ENCODE measurements around the gene SKA3. TPM values are rescaled to one million over a fixed set of nuclear protein-coding genes. Genes with fewer than 3 reads are reported as not detected.
A peak's percentile ranks its signal among the peaks of the same experiment; 100 is the strongest.

The SKA3 gene
- total RNA-seq, 1 donor from 2014 or later = 3.1 TPM

DNA sequence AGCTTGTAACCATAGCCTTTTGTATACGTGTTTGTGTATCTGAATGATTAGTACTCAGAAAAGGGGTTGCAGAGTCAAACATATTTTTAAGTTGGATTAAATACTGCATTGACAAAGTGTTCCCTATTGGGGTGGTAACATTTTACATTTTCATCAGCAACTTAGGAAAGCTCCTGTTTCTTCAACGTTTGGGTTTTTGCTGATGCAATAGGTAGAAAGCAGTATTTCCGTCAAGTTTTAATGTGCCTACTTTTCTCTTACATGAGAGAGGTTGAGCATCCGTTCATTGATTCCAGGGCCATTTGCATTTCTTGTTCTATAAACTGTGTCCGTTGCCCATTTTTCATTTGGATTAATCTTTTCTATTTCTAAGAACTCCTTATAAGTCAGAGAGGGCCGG, 56.2 kb downstream of the SKA3 start:
- no peak for DNase-seq (ENCODE audit: low spot score)
- Mint-ChIP-seq H3K36me3 (ENCODE audit: low read depth) (no peaks in the 10 kb centered on the region), H3K27ac (ENCODE audit: unreplicated experiment) (no peak overlapping the region), H3K9me3 (ENCODE audit: low read depth) (peaks cover 5% of the 10 kb centered on the region), H3K27me3 (ENCODE audit: low read depth) (no peaks in the 10 kb centered on the region), H3K4me3 (ENCODE audit: unreplicated experiment) (no peak overlapping the region), H3K4me1 (ENCODE audit: low read depth) (peaks cover 6% of the 10 kb centered on the region)
- TF ChIP-seq CTCF (IDR thresholded peaks at IDR 0.05) = no peak

GRCh38 chr13:21119526-21119925, 56.8 kb downstream of the SKA3 start:
- Mint-ChIP-seq H3K36me3 (ENCODE audit: low read depth) (no peaks in the 10 kb centered on the region), H3K4me1 (ENCODE audit: low read depth) (peaks cover under 1% of the 10 kb centered on the region), H3K4me3 (ENCODE audit: unreplicated experiment) (no peak overlapping the region), H3K27me3 (ENCODE audit: low read depth) (no peaks in the 10 kb centered on the region), H3K9me3 (ENCODE audit: low read depth) (peaks cover 5% of the 10 kb centered on the region), H3K27ac (ENCODE audit: unreplicated experiment) (no peak overlapping the region)
- peak; percentile 0 for DNase-seq (ENCODE audit: low spot score)
- no peak for TF ChIP-seq CTCF (IDR thresholded peaks at IDR 0.05)

DNA sequence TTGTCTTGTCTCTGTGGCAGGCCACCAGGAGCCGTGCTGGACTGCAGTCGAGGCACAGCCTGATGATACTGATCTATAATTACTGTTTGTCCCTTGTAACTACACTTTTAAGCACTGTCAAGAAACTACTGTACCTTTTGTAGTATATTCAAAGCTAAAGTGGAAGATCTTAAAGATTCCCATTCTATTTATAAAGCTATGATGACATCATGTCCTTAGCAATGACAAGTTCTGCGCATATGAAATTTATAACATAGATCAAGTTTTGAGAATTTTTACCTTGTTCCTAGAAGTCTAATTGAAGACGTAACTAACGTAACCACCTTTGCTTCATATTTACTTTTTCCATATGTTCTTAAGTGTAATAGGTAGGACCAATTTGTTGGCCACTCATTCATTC, 58.2 kb downstream of the SKA3 start:
- Mint-ChIP-seq H3K36me3 (ENCODE audit: low read depth) (no peaks in the 10 kb centered on the region), H3K4me1 (ENCODE audit: low read depth) (no peaks in the 10 kb centered on the region), H3K4me3 (ENCODE audit: unreplicated experiment) (no peak overlapping the region), H3K27ac (ENCODE audit: unreplicated experiment) (no peak overlapping the region), H3K27me3 (ENCODE audit: low read depth) (no peaks in the 10 kb centered on the region), H3K9me3 (ENCODE audit: low read depth) (peaks cover 5% of the 10 kb centered on the region)
- no peak for DNase-seq (ENCODE audit: low spot score)
- no peak for TF ChIP-seq CTCF (IDR thresholded peaks at IDR 0.05)

DNA sequence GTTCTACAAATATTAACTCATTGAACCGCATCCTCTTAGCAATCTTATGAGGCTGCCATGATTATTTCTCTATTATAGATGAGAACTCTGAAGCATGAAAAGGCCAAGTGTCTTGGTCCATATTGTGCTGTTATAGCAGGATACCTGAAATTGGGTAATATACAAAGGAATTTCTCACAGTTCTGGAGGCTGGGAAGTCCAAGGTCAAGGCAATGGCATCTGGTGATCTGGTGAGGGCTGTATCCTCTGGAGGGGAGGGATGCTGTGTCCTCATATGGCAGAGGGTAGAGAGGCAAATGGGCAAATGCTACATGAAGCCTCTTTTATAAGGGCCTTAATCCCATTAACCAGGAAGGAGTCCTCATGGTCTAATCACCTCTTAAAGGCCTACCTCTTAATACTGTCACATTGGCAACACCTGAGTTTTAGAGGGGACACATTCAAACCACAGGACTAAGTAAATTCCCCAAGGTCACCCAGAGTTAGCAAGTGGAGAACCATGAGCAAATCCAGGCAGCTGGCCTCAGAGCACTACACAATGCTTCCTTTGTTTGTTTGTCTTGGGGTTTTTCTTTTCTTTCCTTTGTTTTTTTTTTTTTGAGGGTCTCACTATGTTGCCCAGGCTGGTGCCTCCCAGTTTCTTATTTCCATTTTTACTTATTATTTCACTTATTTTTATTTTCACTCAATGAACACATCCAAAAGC, 59.1 kb downstream of the SKA3 start:
- TF ChIP-seq CTCF (IDR thresholded peaks at IDR 0.05) = no peak
- Mint-ChIP-seq H3K4me1 (ENCODE audit: low read depth) (no peaks in the 10 kb centered on the region), H3K4me3 (ENCODE audit: unreplicated experiment) (no peak overlapping the region), H3K27me3 (ENCODE audit: low read depth) (no peaks in the 10 kb centered on the region), H3K9me3 (ENCODE audit: low read depth) (peaks cover 5% of the 10 kb centered on the region), H3K36me3 (ENCODE audit: low read depth) (no peaks in the 10 kb centered on the region), H3K27ac (ENCODE audit: unreplicated experiment) (no peak overlapping the region)
- no peak for DNase-seq (ENCODE audit: low spot score)

DNA sequence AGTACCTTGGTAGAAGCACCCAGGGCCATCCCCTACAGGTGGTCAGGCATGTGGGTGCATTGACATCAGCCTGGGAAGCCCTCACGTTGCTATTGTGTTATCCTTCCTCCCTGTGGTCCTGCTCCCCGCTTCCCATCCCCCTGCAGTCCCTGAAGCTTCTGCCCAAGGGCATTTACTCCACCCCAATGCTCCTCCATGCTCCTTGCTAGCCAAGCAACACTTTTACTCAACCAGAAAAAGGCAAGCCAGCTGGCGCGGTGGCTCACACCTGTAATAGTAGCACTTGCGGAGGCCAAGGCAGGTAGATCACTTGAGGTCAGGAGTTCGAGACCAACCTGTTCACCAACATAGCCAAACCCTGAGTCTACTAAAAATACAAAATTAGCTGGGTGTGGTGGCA, 60.2 kb downstream of the SKA3 start:
- TF ChIP-seq CTCF (IDR thresholded peaks at IDR 0.05) = no peak
- no peak overlapping the region for H3K27ac Mint-ChIP-seq (ENCODE audit: unreplicated experiment)
- no peaks in the 10 kb centered on the region for H3K4me1 Mint-ChIP-seq (ENCODE audit: low read depth)
- H3K9me3 Mint-ChIP-seq (ENCODE audit: low read depth) = peaks cover 5% of the 10 kb centered on the region
- DNase-seq (ENCODE audit: low spot score) = peak; percentile 56
- H3K27me3 Mint-ChIP-seq (ENCODE audit: low read depth) = no peaks in the 10 kb centered on the region
- H3K4me3 Mint-ChIP-seq (ENCODE audit: unreplicated experiment) = no peak overlapping the region
- H3K36me3 Mint-ChIP-seq (ENCODE audit: low read depth) = no peaks in the 10 kb centered on the region
